ENCODE data around the gene NOD2.

DNA sequence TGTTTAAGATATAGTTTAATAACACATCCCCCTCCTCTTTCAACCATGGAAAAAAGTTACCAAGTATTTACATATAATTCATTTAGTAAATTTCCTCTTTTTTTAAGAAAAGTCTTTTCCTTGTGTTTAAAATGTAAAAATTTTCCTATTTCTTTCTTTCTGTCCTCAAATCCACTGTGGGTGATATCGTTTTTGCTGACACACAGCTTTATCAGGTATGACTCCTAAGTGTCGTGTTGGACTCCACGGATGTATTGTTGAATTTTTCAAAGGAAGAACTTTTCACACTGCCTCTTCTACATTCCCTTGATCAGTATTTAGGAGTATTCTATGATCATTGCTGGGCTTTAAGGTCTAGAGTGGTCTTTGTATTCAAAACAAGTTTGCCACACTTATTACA is 81.6 kb downstream of the NOD2 start:
- TF ChIP-seq, protein P1, sequence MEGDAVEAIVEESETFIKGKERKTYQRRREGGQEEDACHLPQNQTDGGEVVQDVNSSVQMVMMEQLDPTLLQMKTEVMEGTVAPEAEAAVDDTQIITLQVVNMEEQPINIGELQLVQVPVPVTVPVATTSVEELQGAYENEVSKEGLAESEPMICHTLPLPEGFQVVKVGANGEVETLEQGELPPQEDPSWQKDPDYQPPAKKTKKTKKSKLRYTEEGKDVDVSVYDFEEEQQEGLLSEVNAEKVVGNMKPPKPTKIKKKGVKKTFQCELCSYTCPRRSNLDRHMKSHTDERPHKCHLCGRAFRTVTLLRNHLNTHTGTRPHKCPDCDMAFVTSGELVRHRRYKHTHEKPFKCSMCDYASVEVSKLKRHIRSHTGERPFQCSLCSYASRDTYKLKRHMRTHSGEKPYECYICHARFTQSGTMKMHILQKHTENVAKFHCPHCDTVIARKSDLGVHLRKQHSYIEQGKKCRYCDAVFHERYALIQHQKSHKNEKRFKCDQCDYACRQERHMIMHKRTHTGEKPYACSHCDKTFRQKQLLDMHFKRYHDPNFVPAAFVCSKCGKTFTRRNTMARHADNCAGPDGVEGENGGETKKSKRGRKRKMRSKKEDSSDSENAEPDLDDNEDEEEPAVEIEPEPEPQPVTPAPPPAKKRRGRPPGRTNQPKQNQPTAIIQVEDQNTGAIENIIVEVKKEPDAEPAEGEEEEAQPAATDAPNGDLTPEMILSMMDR (IDR thresholded peaks at IDR 0.05) = no peak
- TF ChIP-seq POLR2A (IDR thresholded peaks at IDR 0.05) = no peak
- TF ChIP-seq EP300 (IDR thresholded peaks at IDR 0.05) = no peak

Measured in upper lobe of left lung (tissue), 4 donors.